ENCODE data around the gene TNFAIP3.
"Not testable (repeated sequence)": the region's sequence is repeated elsewhere in the genome, so short reads cannot be mapped to it uniquely, and the experiment has no call there.

The TNFAIP3 gene

DNA sequence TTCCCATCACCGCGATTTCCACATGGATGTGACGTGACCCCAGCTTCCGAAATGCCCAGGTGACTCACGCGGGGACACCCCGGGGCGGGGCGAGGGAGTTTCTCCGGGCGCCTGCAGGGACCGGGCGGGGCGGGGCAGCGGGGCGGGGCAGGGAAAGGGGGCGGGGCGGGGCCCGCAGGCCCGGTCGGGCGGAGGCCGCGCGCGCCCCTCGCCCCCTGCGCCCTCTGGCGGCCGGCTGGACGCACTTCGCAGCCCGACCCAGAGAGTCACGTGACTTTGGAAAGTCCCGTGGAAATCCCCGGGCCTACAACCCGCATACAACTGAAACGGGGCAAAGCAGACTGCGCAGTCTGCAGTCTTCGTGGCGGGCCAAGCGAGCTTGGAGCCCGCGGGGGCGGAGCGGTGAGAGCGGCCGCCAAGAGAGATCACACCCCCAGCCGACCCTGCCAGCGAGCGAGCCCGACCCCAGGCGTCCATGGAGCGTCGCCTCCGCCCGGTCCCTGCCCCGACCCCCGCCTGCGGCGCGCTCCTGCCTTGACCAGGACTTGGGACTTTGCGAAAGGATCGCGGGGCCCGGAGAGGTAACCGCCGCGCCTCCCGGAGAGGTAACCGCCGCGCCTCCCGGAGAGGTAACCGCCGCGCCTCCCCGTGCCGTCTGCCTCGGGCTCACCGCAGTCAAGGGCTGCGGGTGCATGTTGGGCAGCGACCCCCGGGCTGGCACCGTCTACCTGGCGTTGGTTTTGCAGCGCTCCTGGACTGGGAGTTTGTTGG is at the start of gene TNFAIP3:
TSS of gene TNFAIP3 (plus strand) at position 346 of the 771 bp plus-strand sequence. CDS start 3,969 bp downstream, outside the sequence.
- DNase-seq (ENCODE audit: low spot score): peak; percentile 90

DNA sequence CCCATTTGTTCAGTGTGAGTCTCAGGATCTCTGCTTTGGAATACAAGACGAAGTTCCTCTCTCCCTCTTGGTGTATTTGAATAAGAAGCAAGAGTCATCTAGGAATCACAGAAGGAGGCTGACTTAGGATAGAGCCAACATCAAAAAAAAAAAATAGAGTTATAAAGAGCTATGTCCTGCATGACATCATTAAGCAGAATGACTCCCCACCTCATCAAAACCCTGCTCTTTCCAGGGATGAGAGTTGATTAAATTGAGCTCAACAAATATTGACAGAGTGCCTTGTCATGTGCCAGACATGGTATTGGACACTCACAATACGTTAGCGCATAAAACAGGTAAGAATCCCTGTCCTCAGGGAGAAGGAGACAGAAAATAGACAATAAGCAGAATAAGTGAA is 48.6 kb upstream of the TNFAIP3 start:
- DNase-seq (ENCODE audit: low spot score): no peak

GRCh38 chr6:137819740-137820139 is 47.3 kb upstream of the TNFAIP3 start:
- DNase-seq (ENCODE audit: low spot score): no peak

DNA sequence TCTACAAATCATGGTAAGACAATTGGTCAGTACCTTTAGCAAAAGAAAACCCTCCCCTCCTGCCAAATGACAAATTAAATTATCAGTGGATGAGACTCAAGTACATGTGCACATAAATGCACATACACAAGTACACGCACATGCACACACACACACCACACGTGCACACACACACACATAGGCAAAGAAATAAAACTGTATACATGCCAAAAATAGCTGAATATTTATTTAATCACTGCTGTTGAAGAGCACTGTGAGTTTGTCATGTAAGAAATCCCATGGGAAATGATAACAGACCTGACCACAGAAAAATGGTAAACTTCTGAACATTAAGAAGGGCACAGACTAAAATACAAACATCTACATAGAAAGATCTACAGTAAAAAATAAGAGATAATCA is 46.6 kb upstream of the TNFAIP3 start:
- DNase-seq (ENCODE audit: low spot score): no peak

GRCh38 chr6:137820952-137821351 is 46.1 kb upstream of the TNFAIP3 start:
- DNase-seq (ENCODE audit: low spot score): no peak

GRCh38 chr6:137821491-137821890 is 45.6 kb upstream of the TNFAIP3 start:
- DNase-seq (ENCODE audit: low spot score): no peak

- DNase-seq (ENCODE audit: low spot score): peak; percentile 59
Observed at GRCh38 chr6:137823826-137824555, 43.1 kb upstream of the TNFAIP3 start.

DNA sequence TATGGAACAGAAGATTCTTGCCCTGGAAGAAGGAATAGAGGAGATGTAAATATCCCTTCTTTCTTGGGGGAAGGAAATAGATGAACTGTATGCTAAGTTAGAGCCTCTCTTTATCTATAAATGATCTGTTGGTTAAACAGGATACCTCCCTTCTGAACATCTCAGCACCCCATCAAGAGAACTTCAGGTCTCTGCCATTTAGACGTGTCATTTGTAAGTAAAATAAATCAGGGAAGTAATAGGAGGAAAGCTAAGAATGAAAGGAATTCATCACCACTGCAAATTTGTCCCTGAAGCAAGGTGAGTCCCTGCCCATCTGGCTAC is 42.5 kb upstream of the TNFAIP3 start:
- DNase-seq (ENCODE audit: low spot score): no peak

- peak; percentile 3 for DNase-seq (ENCODE audit: low spot score)
Observed at GRCh38 chr6:137824896-137825295, 42.2 kb upstream of the TNFAIP3 start.

DNA sequence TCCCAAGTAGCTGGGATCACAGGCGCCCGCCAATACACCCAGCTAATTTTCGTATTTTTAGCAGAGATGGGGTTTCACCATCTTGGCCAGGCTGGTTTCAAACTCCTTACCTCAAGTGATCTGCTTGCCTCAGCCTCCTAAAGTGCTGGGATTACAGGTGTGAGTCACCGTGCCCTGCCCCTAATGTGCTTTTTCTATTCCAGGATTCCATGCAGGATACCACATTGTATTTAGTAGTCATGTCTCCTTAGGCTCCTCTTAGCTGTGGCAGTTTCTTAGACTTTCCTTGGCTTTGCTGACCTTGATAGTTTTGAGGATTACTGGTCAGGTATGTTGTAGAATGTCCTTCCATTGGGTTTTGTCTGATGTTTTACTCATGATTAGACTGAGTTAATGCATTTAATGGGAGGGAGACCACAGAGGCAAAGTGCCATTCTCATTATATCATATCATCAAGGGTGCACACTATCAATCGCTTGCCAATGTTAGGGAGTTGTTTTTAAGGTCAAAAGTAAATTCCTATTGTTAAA is 39.6 kb upstream of the TNFAIP3 start:
- DNase-seq (ENCODE audit: low spot score): no peak

GRCh38 chr6:137827977-137828810 is 38.9 kb upstream of the TNFAIP3 start:
- DNase-seq (ENCODE audit: low spot score): no peak

GRCh38 chr6:137829641-137830083 is 37.4 kb upstream of the TNFAIP3 start:
- no peak for DNase-seq (ENCODE audit: low spot score)

DNA sequence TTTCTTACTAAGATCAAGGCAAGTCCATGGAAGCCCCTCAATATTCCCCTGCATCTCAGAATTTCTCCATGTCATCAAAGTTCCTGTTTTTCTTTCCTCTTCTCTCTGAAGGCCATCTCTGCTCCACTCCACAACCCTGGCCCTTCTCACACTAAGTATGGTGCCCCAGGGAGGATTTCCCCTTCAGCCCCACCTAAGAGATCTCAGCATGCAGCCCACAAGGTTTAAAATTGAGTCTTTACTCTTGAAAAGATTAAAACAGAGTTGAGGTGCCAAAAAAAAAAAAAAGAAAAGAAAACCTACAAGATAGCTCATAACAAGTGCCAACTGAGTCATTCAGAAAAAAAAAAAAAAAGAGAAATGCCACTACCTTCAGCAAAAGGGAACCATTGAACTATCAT is 36.5 kb upstream of the TNFAIP3 start:
- no peak for DNase-seq (ENCODE audit: low spot score)

DNA sequence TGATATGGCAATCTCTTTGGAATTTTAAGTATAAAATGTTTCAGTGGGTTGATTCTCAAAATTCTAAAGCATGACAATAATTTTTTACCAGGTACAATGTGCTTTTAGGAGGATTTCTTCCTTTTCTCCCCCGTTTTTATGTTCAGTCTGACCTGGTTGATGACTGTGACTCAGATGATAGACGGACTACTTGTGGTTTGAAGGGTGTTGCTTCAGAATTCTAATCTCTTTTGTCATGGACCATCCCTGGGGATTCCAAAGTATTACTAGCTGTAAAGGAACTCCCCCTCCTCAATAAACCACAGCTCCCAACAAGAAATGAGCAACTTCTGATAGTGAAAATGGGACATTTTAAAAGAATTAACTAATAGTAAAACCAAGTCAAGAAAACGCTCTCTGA is 34.9 kb upstream of the TNFAIP3 start:
- no peak for DNase-seq (ENCODE audit: low spot score)

DNA sequence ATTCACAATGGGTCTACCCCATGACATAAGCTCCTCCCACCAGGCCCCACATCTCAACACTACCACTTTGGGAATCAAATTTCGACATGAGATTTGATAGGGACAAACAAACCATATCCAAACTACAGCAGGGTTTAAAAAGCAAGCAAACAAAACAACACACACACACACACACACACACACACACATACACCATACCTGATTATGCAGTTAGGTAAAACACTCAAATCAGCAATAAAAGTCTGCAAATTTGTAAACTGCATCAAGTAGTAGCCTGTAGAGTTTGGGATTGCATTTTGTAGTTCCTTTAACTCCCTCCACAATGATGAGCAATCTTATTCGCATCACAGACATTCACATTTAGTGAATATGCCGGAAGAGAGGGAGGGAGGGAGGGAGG is 32.6 kb upstream of the TNFAIP3 start:
- DNase-seq (ENCODE audit: low spot score): no peak

GRCh38 chr6:137836788-137837187 is 30.3 kb upstream of the TNFAIP3 start:
- DNase-seq (ENCODE audit: low spot score): no peak

- not testable (repeated sequence) for DNase-seq (ENCODE audit: low spot score)
Observed at GRCh38 chr6:137838090-137838489, 29.0 kb upstream of the TNFAIP3 start.

- DNase-seq (ENCODE audit: low spot score): not testable (repeated sequence)
Observed at GRCh38 chr6:137838597-137838996, 28.5 kb upstream of the TNFAIP3 start.

GRCh38 chr6:137839076-137839475 is 28.0 kb upstream of the TNFAIP3 start:
- no peak for DNase-seq (ENCODE audit: low spot score)

- no peak for DNase-seq (ENCODE audit: low spot score)
Observed at GRCh38 chr6:137840252-137840651, 26.8 kb upstream of the TNFAIP3 start.

DNA sequence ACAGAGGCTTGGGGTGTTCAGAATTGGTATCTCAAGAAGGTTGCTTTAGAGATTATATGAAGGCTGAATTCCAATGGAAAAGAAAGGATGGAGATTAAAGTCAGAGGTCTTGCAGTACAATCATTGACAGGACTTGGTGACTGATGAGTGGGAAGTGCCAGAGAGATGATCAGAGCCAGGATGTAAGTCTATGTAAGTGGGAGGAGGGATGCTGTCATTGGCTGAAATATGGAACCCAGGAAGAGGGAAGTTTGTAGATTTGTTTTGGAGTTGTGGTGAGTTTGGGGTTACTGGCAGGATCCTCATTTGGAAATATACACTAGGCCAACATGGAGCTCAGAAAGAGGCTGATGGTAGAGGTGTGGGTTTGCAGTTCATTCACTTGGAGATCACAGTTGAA is 23.8 kb upstream of the TNFAIP3 start:
- no peak for DNase-seq (ENCODE audit: low spot score)

GRCh38 chr6:137844327-137844726 is 22.7 kb upstream of the TNFAIP3 start:
- DNase-seq (ENCODE audit: low spot score): not testable (repeated sequence)
